Naive B cell (primary cell): Measurements from ENCODE around the gene ANXA8. TPM values are rescaled to one million over a fixed set of nuclear protein-coding genes. Genes with fewer than 3 reads are reported as not detected.
A peak's percentile ranks its signal among the peaks of the same experiment; 100 is the strongest.

Experiments
- ATAC-seq, 2 donors: fragments of 150-1000 bp; cut with Tn5 transposase; 2 replicates each; pipeline ENCODE4 v1.10.0; 2021; ENCODE audit warnings: low read depth in 2 of 2, mild to moderate bottlenecking in 2 of 2, moderate library complexity in 2 of 2
- DNase-seq: peaks from one replicate; pipeline ENCODE4 v3.0.0; 2022
- H3K27ac Mint-ChIP-seq, 6 donors: one replicate each; pipeline ENCODE4 v1.8.0; 2020 to 2022; ENCODE audit warnings: mild to moderate bottlenecking in 6 of 6, mixed read lengths in 6 of 6, moderate library complexity in 5 of 6, inconsistent platforms in 2 of 6
- H3K27me3 Mint-ChIP-seq, 3 donors: one replicate each; pipeline ENCODE4 v1.8.0; 2021 to 2022; ENCODE audit warnings: mixed read lengths in 3 of 3, mild to moderate bottlenecking in 1 of 3
- H3K36me3 Mint-ChIP-seq, 2 donors: one replicate each; pipeline ENCODE4 v1.8.0; 2020 to 2022; ENCODE audit warnings: mixed read lengths in 2 of 2, inconsistent platforms in 1 of 2, mild to moderate bottlenecking in 1 of 2
- H3K4me1 Mint-ChIP-seq, 3 donors: one replicate each; pipeline ENCODE4 v1.8.0; 2020 to 2022; ENCODE audit warnings: mixed read lengths in 3 of 3, inconsistent platforms in 1 of 3, mild to moderate bottlenecking in 1 of 3, moderate library complexity in 1 of 3
- H3K4me3 Mint-ChIP-seq, 8 donors: one replicate each; pipeline ENCODE4 v1.8.0; 2020 to 2022; ENCODE audit warnings: mild to moderate bottlenecking in 8 of 8, mixed read lengths in 8 of 8, moderate library complexity in 8 of 8, inconsistent platforms in 2 of 8
- H3K9me3 Mint-ChIP-seq, 7 donors: one replicate each; pipeline ENCODE4 v1.8.0; 2020 to 2022; ENCODE audit warnings: mixed read lengths in 7 of 7, mild to moderate bottlenecking in 5 of 7, inconsistent platforms in 2 of 7, moderate library complexity in 1 of 7
- polyA plus RNA-seq, 6 donors: library from polyadenylated mRNA; unstranded; fragments of 300-500 nt; fragmentation: Illumina TruSeq; gene quantifications; one replicate each; pipeline ENCODE4 v1.2.3, GENCODE V29; 2021; ENCODE audit warnings: low read depth in 6 of 6

Gene ANXA8
- polyA plus RNA-seq, 6 donors from 2014 or later, result not detected

DNA sequence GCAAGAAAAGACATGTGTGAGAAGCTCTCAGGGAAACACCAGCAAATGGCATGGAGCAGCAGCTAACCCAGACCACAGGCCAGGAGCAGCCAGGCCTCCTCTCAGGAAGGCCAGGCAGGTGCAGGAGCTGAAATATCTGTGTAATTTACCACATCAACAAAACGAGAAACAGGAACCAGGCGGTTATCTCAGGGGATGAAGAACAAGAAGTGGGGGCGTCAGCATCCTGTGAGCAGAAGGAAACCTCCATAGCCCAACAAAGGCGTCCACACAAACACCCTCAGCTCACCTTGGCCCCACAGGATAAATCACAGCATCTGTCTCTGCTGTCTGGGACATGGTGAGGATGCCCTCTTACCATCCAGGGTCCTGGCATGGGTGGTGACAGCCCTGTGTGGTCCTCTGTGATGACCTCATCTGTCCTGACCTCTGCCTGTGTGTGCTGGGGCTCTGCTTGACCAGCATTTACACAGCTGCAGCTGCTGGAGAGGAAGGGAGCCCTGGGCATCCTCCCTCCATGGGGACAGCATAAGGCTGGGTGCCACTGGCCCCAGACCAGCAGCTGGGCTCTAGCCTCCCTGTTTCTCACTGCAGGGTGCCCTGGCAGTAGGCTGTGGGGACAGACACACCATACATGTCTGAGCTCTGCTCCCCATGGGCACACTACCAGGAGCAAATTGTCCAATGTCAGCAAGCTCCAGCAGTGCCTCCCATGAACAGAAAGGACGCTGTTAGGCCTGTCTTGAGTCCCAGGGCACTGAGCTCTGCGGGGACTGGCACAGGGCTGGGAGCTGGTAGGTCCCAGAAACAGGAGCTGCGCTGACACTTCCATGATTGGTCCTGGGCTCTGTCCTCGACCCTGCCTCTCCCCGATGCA lies 34.6 kb downstream of the ANXA8 start:
- peak overlapping the region in 1 of 8 donors; percentile 18 for H3K4me3 Mint-ChIP-seq
- peaks cover 14 to 16% (median 16%) of the 10 kb centered on the region in 3 donors for H3K4me1 Mint-ChIP-seq
- ATAC-seq, result peak in 1 of 2 donors; percentile 52
- H3K27ac Mint-ChIP-seq, result peak overlapping the region in 2 of 6 donors; percentile 1 to 30
- peaks cover 12 to 19% (median 17%) of the 10 kb centered on the region in 7 donors for H3K9me3 Mint-ChIP-seq
- H3K27me3 Mint-ChIP-seq, result peaks cover 4 to 10% (median 5%) of the 10 kb centered on the region in 3 donors
- DNase-seq, result no peak
- peaks cover 0 to 8% of the 10 kb centered on the region in 2 donors for H3K36me3 Mint-ChIP-seq

DNA sequence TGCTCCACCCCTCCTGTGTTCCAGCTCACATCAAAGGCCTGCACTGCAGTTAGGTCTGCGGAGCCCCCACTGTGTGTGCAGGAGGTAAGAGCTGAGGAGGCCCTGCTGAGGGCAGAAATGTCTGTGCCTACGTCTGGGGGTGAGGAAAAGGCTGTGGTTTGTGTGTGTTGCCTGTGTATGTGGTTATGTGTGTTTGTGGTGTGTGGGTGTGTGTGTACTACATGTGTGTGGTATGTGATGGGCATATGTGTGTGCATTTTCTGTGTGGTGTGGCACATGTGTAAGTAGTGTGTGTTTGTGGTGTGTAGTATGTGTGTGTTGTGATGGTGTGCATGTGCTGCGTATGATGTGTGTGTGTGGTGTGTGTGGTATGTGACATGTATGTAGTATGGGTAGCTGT lies 36.2 kb downstream of the ANXA8 start:
- peaks cover 0 to 14% of the 10 kb centered on the region in 2 donors for H3K36me3 Mint-ChIP-seq
- H3K4me3 Mint-ChIP-seq, result no peak overlapping the region
- no peak for ATAC-seq
- DNase-seq, result no peak
- H3K27me3 Mint-ChIP-seq, result peaks cover 0 to 2% (median under 1%) of the 10 kb centered on the region in 3 donors
- peaks cover 12 to 16% (median 14%) of the 10 kb centered on the region in 3 donors for H3K4me1 Mint-ChIP-seq
- H3K27ac Mint-ChIP-seq, result peak overlapping the region in 1 of 6 donors; percentile 0
- peaks cover 16 to 25% (median 21%) of the 10 kb centered on the region in 7 donors for H3K9me3 Mint-ChIP-seq

GRCh38 chr10:47447209-47447608 lies 36.7 kb downstream of the ANXA8 start:
- peaks cover 16 to 25% (median 21%) of the 10 kb centered on the region in 7 donors for H3K9me3 Mint-ChIP-seq
- peaks cover 0 to 14% of the 10 kb centered on the region in 2 donors for H3K36me3 Mint-ChIP-seq
- peak overlapping the region in 1 of 6 donors; percentile 5 for H3K27ac Mint-ChIP-seq
- H3K27me3 Mint-ChIP-seq, result peaks cover 0 to 7% (median 5%) of the 10 kb centered on the region in 3 donors
- DNase-seq, result no peak
- no peak for ATAC-seq
- peaks cover 12 to 16% (median 14%) of the 10 kb centered on the region in 3 donors for H3K4me1 Mint-ChIP-seq
- H3K4me3 Mint-ChIP-seq, result no peak overlapping the region

GRCh38 chr10:47445720-47446119 lies 38.2 kb downstream of the ANXA8 start:
- peaks cover 0 to 17% (median 6%) of the 10 kb centered on the region in 3 donors for H3K27me3 Mint-ChIP-seq
- no peak overlapping the region for H3K27ac Mint-ChIP-seq
- H3K9me3 Mint-ChIP-seq, result peaks cover 16 to 25% (median 21%) of the 10 kb centered on the region in 7 donors
- DNase-seq (no peak), ATAC-seq (no peak)
- peaks cover 12 to 16% (median 14%) of the 10 kb centered on the region in 3 donors for H3K4me1 Mint-ChIP-seq
- H3K4me3 Mint-ChIP-seq, result no peak overlapping the region
- H3K36me3 Mint-ChIP-seq, result peaks cover 0 to 14% of the 10 kb centered on the region in 2 donors

GRCh38 chr10:47444047-47444446 lies 39.9 kb downstream of the ANXA8 start:
- H3K4me1 Mint-ChIP-seq, result peaks cover 12 to 14% (median 12%) of the 10 kb centered on the region in 3 donors
- H3K27me3 Mint-ChIP-seq, result peaks cover 4 to 23% (median 13%) of the 10 kb centered on the region in 3 donors
- ATAC-seq, result no peak
- no peak overlapping the region for H3K4me3 Mint-ChIP-seq
- peaks cover 0 to 14% of the 10 kb centered on the region in 2 donors for H3K36me3 Mint-ChIP-seq
- H3K9me3 Mint-ChIP-seq, result peaks cover 16 to 28% (median 21%) of the 10 kb centered on the region in 7 donors
- DNase-seq, result no peak
- no peak overlapping the region for H3K27ac Mint-ChIP-seq

GRCh38 chr10:47443145-47443544 lies 40.8 kb downstream of the ANXA8 start:
- Mint-ChIP-seq H3K4me3 (no peak overlapping the region), H3K36me3 (peaks cover 0 to 14% of the 10 kb centered on the region in 2 donors), H3K9me3 (peaks cover 16 to 35% (median 24%) of the 10 kb centered on the region in 7 donors), H3K27ac (no peak overlapping the region), H3K4me1 (peaks cover 4 to 5% (median 4%) of the 10 kb centered on the region in 3 donors), H3K27me3 (peaks cover 4 to 29% (median 13%) of the 10 kb centered on the region in 3 donors)
- DNase-seq (no peak), ATAC-seq (no peak)

GRCh38 chr10:47442351-47442750 lies 41.6 kb downstream of the ANXA8 start:
- ATAC-seq, result no peak

GRCh38 chr10:47441938-47442337 lies 42.0 kb downstream of the ANXA8 start:
- H3K36me3 Mint-ChIP-seq, result peaks cover 5 to 14% of the 10 kb centered on the region in 2 donors
- H3K9me3 Mint-ChIP-seq, result peaks cover 16 to 42% (median 28%) of the 10 kb centered on the region in 7 donors
- H3K27ac Mint-ChIP-seq, result no peak overlapping the region
- no peak overlapping the region for H3K4me3 Mint-ChIP-seq
- ATAC-seq (no peak), DNase-seq (no peak)
- peaks cover 4 to 33% (median 13%) of the 10 kb centered on the region in 3 donors for H3K27me3 Mint-ChIP-seq
- no peaks in the 10 kb centered on the region for H3K4me1 Mint-ChIP-seq

More at GRCh38 chr10:47442351-47442750, 41.6 kb downstream of the ANXA8 start:
- peaks cover 5 to 14% of the 10 kb centered on the region in 2 donors for H3K36me3 Mint-ChIP-seq
- H3K27me3 Mint-ChIP-seq, result peaks cover 4 to 29% (median 13%) of the 10 kb centered on the region in 3 donors
- H3K27ac Mint-ChIP-seq, result no peak overlapping the region
- H3K4me3 Mint-ChIP-seq, result peak overlapping the region in 1 of 8 donors; percentile 17
- H3K9me3 Mint-ChIP-seq, result peaks cover 15 to 41% (median 26%) of the 10 kb centered on the region in 7 donors
- H3K4me1 Mint-ChIP-seq, result no peaks in the 10 kb centered on the region
- DNase-seq, result no peak

DNA sequence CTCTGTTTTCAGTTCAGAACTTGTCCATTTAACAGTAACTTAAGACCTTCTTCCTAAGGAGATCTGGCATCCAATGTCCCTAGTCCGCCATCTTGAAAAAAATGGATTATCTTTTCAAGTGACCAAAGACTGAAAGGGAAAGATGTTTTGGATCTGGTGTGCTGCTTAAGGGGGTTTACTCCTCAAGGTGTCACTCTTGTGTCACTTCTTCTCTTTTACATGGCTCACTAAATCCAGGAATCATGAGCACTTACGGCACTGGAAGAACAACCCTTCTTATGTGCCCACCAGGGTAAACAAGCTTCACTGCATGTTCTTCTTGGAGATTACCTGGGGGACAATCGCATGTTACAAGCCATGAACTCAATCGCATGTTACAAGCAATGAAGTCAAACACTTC lies 43.7 kb downstream of the ANXA8 start:
- H3K36me3 Mint-ChIP-seq, result peaks cover 5 to 8% of the 10 kb centered on the region in 2 donors
- peaks cover 4 to 36% (median 18%) of the 10 kb centered on the region in 3 donors for H3K27me3 Mint-ChIP-seq
- no peaks in the 10 kb centered on the region for H3K4me1 Mint-ChIP-seq
- no peak overlapping the region for H3K27ac Mint-ChIP-seq
- peaks cover 9 to 37% (median 21%) of the 10 kb centered on the region in 7 donors for H3K9me3 Mint-ChIP-seq
- DNase-seq (no peak), ATAC-seq (no peak)
- H3K4me3 Mint-ChIP-seq, result no peak overlapping the region

- no peak for ATAC-seq
- H3K9me3 Mint-ChIP-seq, result peaks cover 8 to 45% (median 17%) of the 10 kb centered on the region in 7 donors
- DNase-seq, result no peak
- peaks cover 4 to 42% (median 18%) of the 10 kb centered on the region in 3 donors for H3K27me3 Mint-ChIP-seq
- H3K27ac Mint-ChIP-seq, result no peak overlapping the region
- no peak overlapping the region for H3K4me3 Mint-ChIP-seq
- no peaks in the 10 kb centered on the region for H3K4me1 Mint-ChIP-seq
- H3K36me3 Mint-ChIP-seq, result peaks cover 5 to 6% of the 10 kb centered on the region in 2 donors
Observed at GRCh38 chr10:47438857-47439474, 44.9 kb downstream of the ANXA8 start.

DNA sequence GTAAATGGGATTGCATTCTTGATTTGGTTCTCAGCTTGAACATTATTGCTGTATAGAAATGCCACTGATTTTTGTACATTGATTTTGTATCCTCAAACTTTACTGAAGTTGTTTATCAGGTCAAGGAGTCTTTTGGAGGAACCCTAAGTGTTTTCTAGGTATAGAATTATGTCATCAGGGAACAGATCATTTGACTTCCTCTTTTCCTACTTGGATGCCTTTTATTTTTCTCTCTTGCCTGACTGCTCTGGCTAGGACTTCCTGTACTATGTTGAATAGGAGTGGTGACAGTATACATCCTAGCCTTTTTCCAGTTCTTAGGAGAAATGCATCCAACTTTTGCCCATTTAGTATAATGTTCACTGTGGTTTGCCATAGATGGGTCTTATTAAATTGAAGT lies 48.8 kb downstream of the ANXA8 start:
- DNase-seq (no peak), ATAC-seq (no peak)
- H3K27me3 Mint-ChIP-seq, result peaks cover 8 to 46% (median 31%) of the 10 kb centered on the region in 3 donors
- H3K9me3 Mint-ChIP-seq, result peaks cover 3 to 45% (median 15%) of the 10 kb centered on the region in 7 donors
- peaks cover 0 to 5% of the 10 kb centered on the region in 2 donors for H3K36me3 Mint-ChIP-seq
- H3K4me1 Mint-ChIP-seq, result no peaks in the 10 kb centered on the region
- no peak overlapping the region for H3K27ac Mint-ChIP-seq
- no peak overlapping the region for H3K4me3 Mint-ChIP-seq

DNA sequence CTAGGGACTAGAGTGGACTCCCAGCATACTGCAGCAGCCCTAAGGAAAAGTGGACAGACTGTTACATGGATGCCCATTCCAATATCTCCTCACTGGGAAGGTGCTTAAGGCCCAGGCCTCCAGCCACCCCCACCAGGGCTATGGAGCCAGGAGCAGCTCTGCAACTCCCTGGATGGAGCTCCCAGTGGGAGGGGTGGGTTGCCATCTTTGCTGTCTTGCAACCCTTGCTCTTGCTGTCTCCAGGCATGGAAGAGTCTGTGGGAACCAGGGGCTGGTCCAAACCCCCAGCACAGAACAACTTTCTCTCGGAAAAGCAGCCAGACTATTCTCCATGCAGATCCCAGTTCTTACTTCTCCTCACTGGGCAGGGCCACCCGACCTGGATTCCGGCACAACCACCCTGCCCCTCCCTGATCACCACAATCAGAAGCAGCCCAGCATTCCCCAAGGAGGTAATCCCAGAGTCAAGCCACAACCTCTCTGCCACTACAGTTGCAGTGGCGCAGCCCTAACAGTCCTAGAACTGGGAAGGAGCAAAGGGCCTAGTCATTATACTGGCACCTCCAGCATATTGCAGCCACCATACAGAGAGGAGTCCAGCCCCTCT lies 58.0 kb downstream of the ANXA8 start:
- no peak overlapping the region for H3K27ac Mint-ChIP-seq
- H3K36me3 Mint-ChIP-seq, result no peaks in the 10 kb centered on the region
- DNase-seq, result no peak
- peaks cover 0 to 15% (median 3%) of the 10 kb centered on the region in 7 donors for H3K9me3 Mint-ChIP-seq
- no peak for ATAC-seq
- H3K4me3 Mint-ChIP-seq, result no peak overlapping the region
- peaks cover 0 to 7% (median 7%) of the 10 kb centered on the region in 3 donors for H3K27me3 Mint-ChIP-seq
- no peaks in the 10 kb centered on the region for H3K4me1 Mint-ChIP-seq

GRCh38 chr10:47424231-47424630 lies 59.7 kb downstream of the ANXA8 start:
- peaks cover 0 to 15% (median 3%) of the 10 kb centered on the region in 7 donors for H3K9me3 Mint-ChIP-seq
- no peak overlapping the region for H3K4me3 Mint-ChIP-seq
- ATAC-seq (no peak), DNase-seq (no peak)
- no peaks in the 10 kb centered on the region for H3K4me1 Mint-ChIP-seq
- H3K36me3 Mint-ChIP-seq, result no peaks in the 10 kb centered on the region
- no peak overlapping the region for H3K27ac Mint-ChIP-seq
- H3K27me3 Mint-ChIP-seq, result no peaks in the 10 kb centered on the region
